GM10847 (cell line): ENCODE results near the gene SH2D3C.

Source experiments
- POLR2A ChIP-seq: IDR thresholded peaks from 2 replicates; pipeline ENCODE4 v1.6.1; 2011; ENCODE audit not compliant: insufficient read length; ENCODE audit errors: extremely low read depth

The SH2D3C gene

DNA sequence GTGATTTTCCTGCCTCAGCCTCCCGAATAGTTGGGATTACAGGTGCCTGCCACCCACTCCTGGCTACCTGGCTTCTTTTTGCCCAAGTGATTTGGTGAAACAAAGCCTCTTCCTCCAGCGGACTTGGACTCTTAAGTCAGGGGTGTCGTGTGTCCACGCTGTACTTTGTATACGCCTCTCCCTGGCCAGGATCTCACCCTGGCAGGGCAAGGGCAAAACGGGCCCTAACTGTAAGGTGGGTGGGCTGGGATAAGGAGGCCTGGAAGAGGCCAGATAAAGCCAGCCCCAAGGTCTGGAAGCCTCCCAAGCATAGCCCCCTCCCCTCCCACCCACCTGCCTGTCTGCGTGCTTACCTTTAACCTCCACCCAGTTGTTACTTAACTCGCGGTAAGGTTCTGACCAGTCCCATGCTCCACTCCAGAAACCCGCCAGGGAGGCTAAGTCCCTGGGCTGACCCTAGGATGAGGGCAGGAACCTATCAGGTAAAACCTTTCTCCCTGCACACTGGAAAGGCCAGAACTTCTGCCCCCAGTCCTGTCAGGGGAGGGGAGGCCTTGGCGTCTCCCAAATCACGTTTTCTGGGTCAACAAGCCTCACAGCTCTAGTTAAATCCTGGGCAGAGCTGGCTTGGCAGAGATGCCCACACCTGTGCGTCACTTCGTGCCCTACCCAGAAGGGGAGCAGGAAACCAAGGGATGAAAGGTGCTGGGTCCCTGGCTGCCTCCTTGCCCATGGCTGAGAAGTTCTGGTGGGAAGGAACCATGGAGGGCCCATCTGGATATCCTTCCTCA lies 15.7 kb upstream of the SH2D3C start:
- no peak for TF ChIP-seq POLR2A

- no peak for TF ChIP-seq POLR2A
These were observed 14.7 kb upstream of the SH2D3C start for GRCh38 chr9:127793093-127793708.

- no peak for TF ChIP-seq POLR2A
These were observed 14.1 kb upstream of the SH2D3C start for GRCh38 chr9:127792417-127793031.

DNA sequence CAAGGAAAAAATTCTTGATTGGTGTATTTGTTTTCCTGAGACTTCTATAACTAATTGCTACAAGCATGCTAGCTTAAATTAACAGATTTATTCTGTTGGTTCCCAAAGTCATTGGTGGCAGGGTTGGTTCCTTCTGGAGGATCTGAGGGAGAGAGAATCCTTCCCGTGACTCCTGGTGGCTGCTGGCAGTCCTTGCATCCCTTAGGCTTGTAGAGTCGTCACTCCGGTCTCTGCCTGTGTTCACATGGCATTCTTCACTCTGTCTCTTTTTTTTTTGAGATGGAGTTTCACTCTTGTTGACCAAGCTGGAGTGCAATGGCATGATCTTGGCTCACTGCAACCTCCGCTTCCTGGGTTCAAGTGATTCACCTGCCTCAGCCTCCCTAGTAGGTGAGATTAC lies 12.6 kb upstream of the SH2D3C start:
- TF ChIP-seq POLR2A: no peak

GRCh38 chr9:127790094-127790855 lies 11.8 kb upstream of the SH2D3C start:
- no peak for TF ChIP-seq POLR2A

- no peak for TF ChIP-seq POLR2A
These were observed 10.7 kb upstream of the SH2D3C start for GRCh38 chr9:127789179-127789578.

- no peak for TF ChIP-seq POLR2A
These were observed 10.0 kb upstream of the SH2D3C start for GRCh38 chr9:127788337-127789011.

- TF ChIP-seq POLR2A: no peak
These were observed 8.3 kb upstream of the SH2D3C start for GRCh38 chr9:127786773-127787104.

DNA sequence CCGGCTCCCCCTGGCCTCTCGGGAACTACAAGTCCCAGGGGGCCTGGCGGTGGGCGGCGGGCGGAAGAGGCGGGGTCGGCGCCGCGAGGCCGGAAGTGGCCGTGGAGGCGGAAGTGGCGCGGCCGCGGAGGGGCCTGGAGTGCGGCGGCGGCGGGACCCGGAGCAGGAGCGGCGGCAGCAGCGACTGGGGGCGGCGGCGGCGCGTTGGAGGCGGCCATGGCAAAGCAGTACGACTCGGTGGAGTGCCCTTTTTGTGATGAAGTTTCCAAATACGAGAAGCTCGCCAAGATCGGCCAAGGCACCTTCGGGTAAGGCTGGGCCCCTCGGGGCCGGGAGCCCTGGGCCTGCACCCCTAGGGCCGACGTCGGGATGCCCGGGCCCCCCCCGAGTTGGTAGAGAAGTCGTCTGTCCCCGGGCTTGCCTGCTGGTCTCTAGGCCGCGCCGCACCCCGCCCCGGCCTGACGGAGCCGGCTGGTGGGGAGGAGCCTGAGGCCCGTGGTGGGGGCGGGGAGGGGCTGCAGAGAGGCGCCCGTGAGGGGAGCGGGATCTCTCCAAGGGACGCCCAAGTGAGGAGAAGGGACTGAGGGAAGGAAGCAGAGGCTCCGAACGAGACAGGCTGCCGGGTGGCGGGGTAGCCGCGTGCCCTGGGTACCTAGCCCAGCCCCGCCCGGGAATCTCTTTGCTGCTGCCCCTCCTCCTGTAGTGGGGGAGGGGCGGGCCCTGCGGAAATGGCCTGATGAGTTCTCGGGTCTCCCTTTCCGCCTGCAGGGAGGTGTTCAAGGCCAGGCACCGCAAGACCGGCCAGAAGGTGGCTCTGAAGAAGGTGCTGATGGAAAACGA lies 7.7 kb upstream of the SH2D3C start, which contains the start of gene CDK9:
CDK9 (plus strand) TSS at position 102 of the 840 bp plus-strand sequence; CDS start at position 217, 115 bp downstream.
- peak; percentile 65 for TF ChIP-seq POLR2A

DNA sequence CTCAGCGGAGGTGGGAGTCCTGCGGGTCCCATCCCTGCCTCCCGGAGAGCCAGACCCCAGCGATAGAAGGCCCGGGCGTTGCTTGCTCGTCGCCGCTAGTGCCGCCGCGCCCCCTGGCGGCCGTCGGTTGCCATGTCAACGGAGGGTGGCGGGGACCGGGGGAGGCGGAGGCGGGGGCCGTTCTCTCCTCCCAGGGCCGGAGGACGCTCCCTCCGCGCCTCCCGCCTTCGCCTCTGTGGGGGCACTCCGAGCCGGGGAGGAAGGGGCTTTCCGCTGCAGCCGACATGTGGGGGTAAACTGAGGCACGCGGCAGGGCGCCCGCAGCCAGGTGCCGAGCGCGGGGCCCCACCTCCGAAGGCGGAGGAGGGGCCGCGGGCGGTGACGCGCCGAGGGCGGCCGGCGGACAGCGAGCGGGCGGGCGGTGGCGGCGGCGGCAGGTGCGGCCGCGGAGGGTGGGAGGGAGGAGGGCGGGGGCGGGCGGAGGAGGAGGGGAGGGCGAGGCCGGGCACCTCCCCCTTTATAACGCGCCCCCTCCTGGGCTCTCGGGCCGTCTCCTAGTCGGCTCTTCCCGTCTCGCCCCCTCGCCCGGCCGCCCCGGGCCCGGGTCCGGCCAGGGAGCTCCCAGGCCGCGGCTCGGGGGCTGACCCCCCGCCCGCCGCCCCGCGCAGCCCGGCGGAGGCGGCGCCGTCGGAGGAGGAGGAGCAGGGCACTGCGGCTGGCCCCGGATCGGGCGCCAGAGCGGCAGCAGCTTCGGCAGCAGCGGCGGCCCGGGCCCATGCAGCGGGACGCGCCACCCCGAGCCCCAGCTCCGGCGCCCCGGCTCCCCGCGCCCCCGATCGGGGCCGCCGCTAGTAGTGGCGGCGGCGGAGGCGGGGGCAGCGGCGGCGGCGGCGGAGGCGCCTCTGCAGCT lies 6.8 kb upstream of the SH2D3C start:
- no peak for TF ChIP-seq POLR2A

DNA sequence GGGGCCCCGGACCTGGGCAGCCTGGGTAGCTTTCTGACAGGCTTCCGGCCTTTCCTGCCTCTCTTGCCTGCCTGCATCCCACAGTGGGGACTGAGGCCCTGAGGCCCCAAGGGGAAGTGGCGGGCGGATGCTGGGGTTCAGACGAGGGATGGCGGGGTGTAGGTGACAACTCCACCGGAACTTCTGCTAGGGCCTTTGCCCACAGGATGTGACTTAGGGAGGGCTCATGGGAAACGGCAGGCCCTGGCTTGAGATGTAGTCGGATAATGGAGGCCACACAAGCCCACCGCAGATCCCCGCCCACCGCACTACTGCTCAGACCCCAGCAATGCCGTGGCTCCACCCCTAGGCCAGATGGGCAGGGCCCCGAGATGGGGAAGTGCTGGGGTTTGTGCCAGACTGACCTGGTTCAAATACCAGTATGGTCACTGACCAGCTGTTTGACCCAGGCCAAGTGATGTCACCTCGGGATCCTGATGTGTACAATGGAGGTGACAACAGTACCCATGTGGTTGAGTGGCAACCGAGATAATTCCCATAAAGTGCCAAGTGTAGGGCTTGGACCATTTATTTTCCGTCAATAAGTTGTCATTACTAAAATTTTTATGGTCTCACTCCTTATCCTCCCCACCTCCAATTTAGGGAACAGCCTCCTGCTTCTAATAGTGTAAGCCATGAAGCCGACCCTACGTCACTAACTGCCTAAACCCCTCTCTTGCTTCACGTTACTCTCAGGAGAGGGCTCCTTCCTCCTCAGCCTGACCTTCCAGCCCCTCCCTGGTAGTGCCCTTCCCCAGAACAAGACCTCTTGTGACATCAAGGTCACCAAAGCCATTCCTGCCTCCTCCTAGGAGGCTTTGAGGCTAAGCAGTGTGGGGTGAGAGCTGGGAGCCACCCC lies 4.9 kb upstream of the SH2D3C start:
- TF ChIP-seq POLR2A: peak; percentile 12

DNA sequence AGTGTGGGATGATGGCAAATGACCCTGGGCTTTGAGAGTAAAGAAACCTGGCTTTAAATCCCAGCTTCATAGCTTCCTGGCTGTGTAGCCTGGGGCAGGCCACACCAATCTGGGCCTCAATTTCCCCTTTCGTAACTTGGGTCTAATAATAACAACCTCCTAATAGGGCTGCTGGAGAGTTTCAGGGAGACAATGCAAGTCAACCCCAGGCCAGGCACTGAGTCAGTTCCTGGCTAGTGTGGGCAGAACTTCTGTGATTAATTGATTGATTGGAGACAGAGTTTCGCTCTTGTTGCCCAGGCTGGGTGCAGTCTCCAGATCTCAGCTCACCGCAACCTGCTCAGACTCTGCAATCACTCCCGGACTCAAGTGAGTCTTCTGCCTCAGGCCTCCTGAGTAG lies 3.3 kb upstream of the SH2D3C start:
- no peak for TF ChIP-seq POLR2A
